Thyroid gland (tissue), 4 donors: ENCODE data around the gene DISC1.

Experiments used
- POLR2A ChIP-seq, 2 donors: fragments of 450-650 bp; IDR thresholded peaks; one replicate each; pipeline ENCODE4 v1.6.1; 2017; ENCODE audit warnings: antibody characterized with exemption in 2 of 2, mild to moderate bottlenecking in 2 of 2, moderate library complexity in 1 of 2
- TF ChIP-seq, protein P1 (sequence below), 6 experiments: fragments of 200-600 bp in 3 of 6; fragments of 450-650 bp in 3 of 6; sonication (generic) in 3 of 6; IDR thresholded peaks; one replicate each; pipeline ENCODE4 v1.5.1; 2016 to 2019; ENCODE audit warnings: antibody characterized with exemption in 6 of 6, mild to moderate bottlenecking in 2 of 6, inconsistent platforms in 1 of 6, moderate library complexity in 1 of 6

DNA sequence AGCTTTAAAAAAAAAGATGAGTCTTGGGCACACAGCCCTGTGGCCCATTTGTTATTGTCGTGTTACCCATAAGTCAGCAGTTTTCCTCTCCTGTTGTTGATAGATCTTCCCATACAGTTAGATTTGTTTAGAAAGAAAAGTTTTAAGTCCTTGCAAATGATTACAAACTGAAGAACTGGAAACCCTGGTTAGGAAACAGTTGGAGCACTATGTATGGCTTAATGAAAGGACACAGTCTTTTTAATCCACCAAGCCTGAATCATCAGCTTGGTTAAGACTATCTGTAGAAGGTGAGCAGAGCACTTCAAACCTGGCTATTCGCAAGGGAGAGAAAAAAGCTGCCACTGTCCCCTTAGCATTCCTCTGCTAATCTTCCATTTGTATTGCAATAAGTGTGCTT lies 241.0 kb downstream of the DISC1 start:
- TF ChIP-seq, protein P1, sequence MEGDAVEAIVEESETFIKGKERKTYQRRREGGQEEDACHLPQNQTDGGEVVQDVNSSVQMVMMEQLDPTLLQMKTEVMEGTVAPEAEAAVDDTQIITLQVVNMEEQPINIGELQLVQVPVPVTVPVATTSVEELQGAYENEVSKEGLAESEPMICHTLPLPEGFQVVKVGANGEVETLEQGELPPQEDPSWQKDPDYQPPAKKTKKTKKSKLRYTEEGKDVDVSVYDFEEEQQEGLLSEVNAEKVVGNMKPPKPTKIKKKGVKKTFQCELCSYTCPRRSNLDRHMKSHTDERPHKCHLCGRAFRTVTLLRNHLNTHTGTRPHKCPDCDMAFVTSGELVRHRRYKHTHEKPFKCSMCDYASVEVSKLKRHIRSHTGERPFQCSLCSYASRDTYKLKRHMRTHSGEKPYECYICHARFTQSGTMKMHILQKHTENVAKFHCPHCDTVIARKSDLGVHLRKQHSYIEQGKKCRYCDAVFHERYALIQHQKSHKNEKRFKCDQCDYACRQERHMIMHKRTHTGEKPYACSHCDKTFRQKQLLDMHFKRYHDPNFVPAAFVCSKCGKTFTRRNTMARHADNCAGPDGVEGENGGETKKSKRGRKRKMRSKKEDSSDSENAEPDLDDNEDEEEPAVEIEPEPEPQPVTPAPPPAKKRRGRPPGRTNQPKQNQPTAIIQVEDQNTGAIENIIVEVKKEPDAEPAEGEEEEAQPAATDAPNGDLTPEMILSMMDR (IDR thresholded peaks at IDR 0.05), result no peak
- no peak for TF ChIP-seq POLR2A (IDR thresholded peaks at IDR 0.05)
